Suprapubic skin (tissue), 4 donors: ENCODE results near the gene ZBTB40. TPM values are rescaled to one million over a fixed set of nuclear protein-coding genes. Genes with fewer than 3 reads are reported as not detected.

Experiments
- DNase-seq, 2 donors: peaks; one replicate each; pipeline ENCODE4 v3.0.0-alpha.2; 2019; ENCODE audit warnings: low spot score in 2 of 2
- H3K27ac ChIP-seq: fragments of 200-600 bp; sonication (generic); one replicate; pipeline ENCODE4 v1.5.1; 2019
- H3K27me3 ChIP-seq: fragments of 200-600 bp; sonication (generic); one replicate; pipeline ENCODE4 v1.5.1; 2019
- H3K36me3 ChIP-seq: fragments of 200-600 bp; sonication (generic); one replicate; pipeline ENCODE4 v1.5.1; 2019
- H3K4me1 ChIP-seq: fragments of 200-600 bp; sonication (generic); one replicate; pipeline ENCODE4 v1.5.1; 2019
- H3K4me3 ChIP-seq: fragments of 200-600 bp; sonication (generic); one replicate; pipeline ENCODE4 v1.5.1; 2019; ENCODE audit warnings: mild to moderate bottlenecking
- H3K9me3 ChIP-seq: fragments of 200-600 bp; sonication (generic); one replicate; pipeline ENCODE4 v1.5.1; 2019
- CTCF ChIP-seq, 2 donors: fragments of 200-600 bp in 1 of 2; fragments of 450-650 bp in 1 of 2; sonication (generic) in 1 of 2; IDR thresholded peaks; one replicate each; pipeline ENCODE4 v1.5.1; 2016 to 2019; ENCODE audit warnings: antibody characterized with exemption in 2 of 2, mild to moderate bottlenecking in 1 of 2, moderate library complexity in 1 of 2
- EP300 ChIP-seq: sonication (generic); formaldehyde crosslinking; IDR thresholded peaks from one replicate; pipeline ENCODE4 v1.6.1; 2017; ENCODE audit warnings: antibody characterized with exemption
- POLR2A ChIP-seq, 2 donors: fragments of 450-650 bp; IDR thresholded peaks; one replicate each; pipeline ENCODE4 v1.6.1; 2017; ENCODE audit warnings: antibody characterized with exemption in 2 of 2, mild to moderate bottlenecking in 2 of 2, moderate library complexity in 2 of 2
- POLR2AphosphoS5 ChIP-seq, 3 donors: sonication (generic); formaldehyde crosslinking; IDR thresholded peaks; one replicate each; pipeline ENCODE4 v1.6.1; 2017; ENCODE audit warnings: antibody characterized with exemption in 3 of 3
- WGBS: methylation state at CpG from one replicate; pipeline ENCODE4 v1.1.5; 2018; 5-methylcytosine and 5-hydroxymethylcytosine counted together
- total RNA-seq, 4 donors: library from RNA; depleted of rRNA; stranded (reverse); fragments of >200 nt; gene quantifications; one replicate each; pipeline ENCODE4 v1.1.0, GENCODE V29; 2016

ZBTB40 gene
- total RNA-seq, 4 donors from 2014 or later = 12.7 to 36.0 (median 17.5) TPM

- 4% methylated on average over 12 of the region's 12 CpGs for WGBS
- H3K27ac ChIP-seq = peak overlapping the region; percentile 97
- no peak for TF ChIP-seq EP300
- TF ChIP-seq POLR2AphosphoS5 (IDR thresholded peaks at IDR 0.05) = peak in 1 of 3 donors; percentile 39
Observed at GRCh38 chr1:22452481-22452957, 868 bp downstream of the ZBTB40 start.

GRCh38 chr1:22453181-22453580, 1.5 kb downstream of the ZBTB40 start:
- WGBS = 76% methylated on average over 2 of the region's 2 CpGs
- H3K27ac ChIP-seq = no peak overlapping the region

More at GRCh38 chr1:22452481-22452957, 868 bp downstream of the ZBTB40 start:
- Histone ChIP-seq H3K9me3 (no peaks in the 10 kb centered on the region), H3K36me3 (no peaks in the 10 kb centered on the region), H3K4me3 (peak overlapping the region; percentile 98), H3K27me3 (no peaks in the 10 kb centered on the region), H3K4me1 (peaks cover 11% of the 10 kb centered on the region)
- DNase-seq = no peak

GRCh38 chr1:22454476-22455056, 2.9 kb downstream of the ZBTB40 start:
- 61% methylated on average over 4 of the region's 4 CpGs for WGBS
- DNase-seq = no peak
- H3K27ac ChIP-seq = no peak overlapping the region
- peaks cover 11% of the 10 kb centered on the region for H3K4me1 ChIP-seq
- H3K4me3 ChIP-seq = no peak overlapping the region
- H3K36me3 ChIP-seq = no peaks in the 10 kb centered on the region
- H3K27me3 ChIP-seq = no peaks in the 10 kb centered on the region
- no peak for TF ChIP-seq EP300
- TF ChIP-seq CTCF (IDR thresholded peaks at IDR 0.05) = no peak
- no peak for TF ChIP-seq POLR2A (IDR thresholded peaks at IDR 0.05)
- TF ChIP-seq POLR2AphosphoS5 (IDR thresholded peaks at IDR 0.05) = no peak
- no peaks in the 10 kb centered on the region for H3K9me3 ChIP-seq

More at GRCh38 chr1:22453181-22453580, 1.5 kb downstream of the ZBTB40 start:
- TF ChIP-seq POLR2A (IDR thresholded peaks at IDR 0.05) = no peak
- TF ChIP-seq POLR2AphosphoS5 (IDR thresholded peaks at IDR 0.05) = no peak
- no peak for TF ChIP-seq EP300
- no peak for TF ChIP-seq CTCF (IDR thresholded peaks at IDR 0.05)
- Histone ChIP-seq H3K27me3 (no peaks in the 10 kb centered on the region), H3K36me3 (no peaks in the 10 kb centered on the region), H3K4me1 (peaks cover 11% of the 10 kb centered on the region), H3K4me3 (peak overlapping the region; percentile 98), H3K9me3 (no peaks in the 10 kb centered on the region)
- DNase-seq = no peak

- no peak for DNase-seq
- H3K27me3 ChIP-seq = no peaks in the 10 kb centered on the region
- H3K36me3 ChIP-seq = no peaks in the 10 kb centered on the region
- H3K27ac ChIP-seq = no peak overlapping the region
- no peak overlapping the region for H3K4me3 ChIP-seq
- peaks cover 8% of the 10 kb centered on the region for H3K4me1 ChIP-seq
- H3K9me3 ChIP-seq = no peaks in the 10 kb centered on the region
- WGBS = 38% methylated on average over 3 of the region's 3 CpGs
- TF ChIP-seq POLR2A (IDR thresholded peaks at IDR 0.05) (no peak), POLR2AphosphoS5 (IDR thresholded peaks at IDR 0.05) (no peak), CTCF (IDR thresholded peaks at IDR 0.05) (no peak)
Observed at GRCh38 chr1:22457345-22457744, 5.7 kb downstream of the ZBTB40 start.

GRCh38 chr1:22457836-22458235, 6.2 kb downstream of the ZBTB40 start:
- Histone ChIP-seq H3K4me3 (no peak overlapping the region), H3K9me3 (no peaks in the 10 kb centered on the region), H3K36me3 (no peaks in the 10 kb centered on the region), H3K27me3 (no peaks in the 10 kb centered on the region), H3K27ac (no peak overlapping the region), H3K4me1 (peaks cover 5% of the 10 kb centered on the region)
- DNase-seq = no peak
- TF ChIP-seq POLR2A (IDR thresholded peaks at IDR 0.05) = no peak
- no peak for TF ChIP-seq CTCF (IDR thresholded peaks at IDR 0.05)
- TF ChIP-seq EP300 = no peak
- TF ChIP-seq POLR2AphosphoS5 (IDR thresholded peaks at IDR 0.05) = no peak
